ENCODE measurements around the gene ZDHHC23. TPM values are rescaled to one million over a fixed set of nuclear protein-coding genes. Genes with fewer than 3 reads are reported as not detected.

The ZDHHC23 gene
- total and polyA plus RNA-seq, 2 of the 13 experiments (the other 11 are each of a cell fraction or from before 2014, with no cell fraction given) = 1.6 to 8.8 TPM

- TF ChIP-seq ZNF513 (CRISPR knock-in tag; conservative IDR thresholded peaks at IDR 0.05) = no peak
- TF ChIP-seq CBX2 (IDR thresholded peaks at IDR 0.05; ENCODE audit: low read depth, low read length) = no peak
- no peak for TF ChIP-seq CBX2 (CRISPR knock-in tag; IDR thresholded peaks at IDR 0.05; ENCODE audit: low read depth)
- no peak for TF ChIP-seq NFKB2 (CRISPR knock-in tag; IDR thresholded peaks at IDR 0.05; ENCODE audit: borderline replicate concordance)
- no peak for TF ChIP-seq ZBTB7A (CRISPR knock-in tag; IDR thresholded peaks at IDR 0.05)
These were observed 5.1 kb downstream of the ZDHHC23 start (continued) for GRCh38 chr3:113952921-113953320.

DNA sequence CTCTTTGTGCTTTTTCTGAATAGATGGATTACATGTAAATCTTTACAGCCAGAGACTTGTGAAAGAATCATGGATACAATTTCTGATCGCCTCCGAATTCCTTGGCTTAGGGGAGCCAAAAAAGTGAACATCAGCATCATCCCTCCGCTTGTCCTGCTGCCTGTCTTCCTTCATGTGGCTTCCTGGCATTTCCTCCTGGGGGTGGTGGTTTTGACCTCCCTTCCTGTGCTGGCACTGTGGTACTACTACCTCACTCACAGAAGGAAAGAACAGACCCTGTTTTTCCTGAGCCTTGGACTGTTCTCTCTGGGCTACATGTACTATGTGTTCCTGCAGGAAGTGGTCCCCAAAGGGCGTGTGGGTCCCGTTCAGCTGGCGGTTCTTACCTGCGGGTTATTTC lies 5.9 kb downstream of the ZDHHC23 start:
- Histone ChIP-seq H3K4me2 (ENCODE audit: low read depth, low read length) (no peak overlapping the region), H3K27me3 (ENCODE audit: control insufficient read depth in 1 of 2, insufficient read depth in 2 of 2, low read length in 2 of 2) (no peaks in the 10 kb centered on the region), H4K20me1 (ENCODE audit: insufficient read depth, low read length) (no peaks in the 10 kb centered on the region), H3K27ac (ENCODE audit: extremely low read length, insufficient read depth, low read length) (no peak overlapping the region), H3K9me3 (ENCODE audit: low read length) (no peaks in the 10 kb centered on the region), H3K4me1 (ENCODE audit: insufficient read depth, low read length) (no peaks in the 10 kb centered on the region), H3K79me2 (ENCODE audit: insufficient read depth, low read length) (no peaks in the 10 kb centered on the region), H3K36me3 (replicated peaks in 1 of 2; ENCODE audit: control insufficient read depth in 1 of 2, insufficient read depth in 2 of 2, low read length in 2 of 2) (no peaks in the 10 kb centered on the region), H3K4me3 (replicated peaks in 1 of 3; ENCODE audit: insufficient read depth in 1 of 3, low read depth in 2 of 3, low read length in 3 of 3) (no peak overlapping the region), H3K9ac (ENCODE audit: insufficient read depth, low read depth, low read length) (no peak overlapping the region), H2AFZ (ENCODE audit: low read length) (no peak overlapping the region)
- no TSS peak for BruUV-seq (replicated peaks)
- ATAC-seq (no peak), DNase-seq (ENCODE audit: low spot score) (no peak), FAIRE-seq (no peak)
- ChIA-PET POLR2A (no interaction called here), CTCF (ENCODE audit: low intra/inter-chr PET ratio, low total read pairs) (no interaction called here)
- WGBS (ENCODE audit: low lambda C conversion rate) = 94% methylated on average over 7 of the region's 7 CpGs
- intact Hi-C loops (cut with micrococcal nuclease; ENCODE audit: unreplicated experiment) = no loop called here
- TF ChIP-seq, protein P1, sequence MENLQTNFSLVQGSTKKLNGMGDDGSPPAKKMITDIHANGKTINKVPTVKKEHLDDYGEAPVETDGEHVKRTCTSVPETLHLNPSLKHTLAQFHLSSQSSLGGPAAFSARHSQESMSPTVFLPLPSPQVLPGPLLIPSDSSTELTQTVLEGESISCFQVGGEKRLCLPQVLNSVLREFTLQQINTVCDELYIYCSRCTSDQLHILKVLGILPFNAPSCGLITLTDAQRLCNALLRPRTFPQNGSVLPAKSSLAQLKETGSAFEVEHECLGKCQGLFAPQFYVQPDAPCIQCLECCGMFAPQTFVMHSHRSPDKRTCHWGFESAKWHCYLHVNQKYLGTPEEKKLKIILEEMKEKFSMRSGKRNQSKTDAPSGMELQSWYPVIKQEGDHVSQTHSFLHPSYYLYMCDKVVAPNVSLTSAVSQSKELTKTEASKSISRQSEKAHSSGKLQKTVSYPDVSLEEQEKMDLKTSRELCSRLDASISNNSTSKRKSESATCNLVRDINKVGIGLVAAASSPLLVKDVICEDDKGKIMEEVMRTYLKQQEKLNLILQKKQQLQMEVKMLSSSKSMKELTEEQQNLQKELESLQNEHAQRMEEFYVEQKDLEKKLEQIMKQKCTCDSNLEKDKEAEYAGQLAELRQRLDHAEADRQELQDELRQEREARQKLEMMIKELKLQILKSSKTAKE (CRISPR knock-in tag; IDR thresholded peaks at IDR 0.05; ENCODE audit: borderline replicate concordance) = no peak
- no peak for TF ChIP-seq PRDM4 (CRISPR knock-in tag; IDR thresholded peaks at IDR 0.05; ENCODE audit: borderline replicate concordance)
- TF ChIP-seq TOPORS (CRISPR knock-in tag; IDR thresholded peaks at IDR 0.05) = no peak
- TF ChIP-seq, protein P2, sequence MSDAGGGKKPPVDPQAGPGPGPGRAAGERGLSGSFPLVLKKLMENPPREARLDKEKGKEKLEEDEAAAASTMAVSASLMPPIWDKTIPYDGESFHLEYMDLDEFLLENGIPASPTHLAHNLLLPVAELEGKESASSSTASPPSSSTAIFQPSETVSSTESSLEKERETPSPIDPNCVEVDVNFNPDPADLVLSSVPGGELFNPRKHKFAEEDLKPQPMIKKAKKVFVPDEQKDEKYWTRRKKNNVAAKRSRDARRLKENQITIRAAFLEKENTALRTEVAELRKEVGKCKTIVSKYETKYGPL (CRISPR knock-in tag; IDR thresholded peaks at IDR 0.05) = no peak
- no peak for TF ChIP-seq ZBTB34 (CRISPR knock-in tag; IDR thresholded peaks at IDR 0.05)
- in situ Hi-C loops (cut with HindIII; ENCODE audit: extremely low pct_ligation_motif_present, low pct_unique_long_range_greater_than_20kb) = no loop called here
